GM18858 (cell line): ENCODE measurements around the gene NR2F1.

ENCODE experiments used
- ATAC-seq: cut with Tn5 transposase; IDR thresholded peaks from one replicate; pipeline ENCODE4 v1.9.1; 2021; ENCODE audit not compliant: unreplicated experiment

The NR2F1 gene

DNA sequence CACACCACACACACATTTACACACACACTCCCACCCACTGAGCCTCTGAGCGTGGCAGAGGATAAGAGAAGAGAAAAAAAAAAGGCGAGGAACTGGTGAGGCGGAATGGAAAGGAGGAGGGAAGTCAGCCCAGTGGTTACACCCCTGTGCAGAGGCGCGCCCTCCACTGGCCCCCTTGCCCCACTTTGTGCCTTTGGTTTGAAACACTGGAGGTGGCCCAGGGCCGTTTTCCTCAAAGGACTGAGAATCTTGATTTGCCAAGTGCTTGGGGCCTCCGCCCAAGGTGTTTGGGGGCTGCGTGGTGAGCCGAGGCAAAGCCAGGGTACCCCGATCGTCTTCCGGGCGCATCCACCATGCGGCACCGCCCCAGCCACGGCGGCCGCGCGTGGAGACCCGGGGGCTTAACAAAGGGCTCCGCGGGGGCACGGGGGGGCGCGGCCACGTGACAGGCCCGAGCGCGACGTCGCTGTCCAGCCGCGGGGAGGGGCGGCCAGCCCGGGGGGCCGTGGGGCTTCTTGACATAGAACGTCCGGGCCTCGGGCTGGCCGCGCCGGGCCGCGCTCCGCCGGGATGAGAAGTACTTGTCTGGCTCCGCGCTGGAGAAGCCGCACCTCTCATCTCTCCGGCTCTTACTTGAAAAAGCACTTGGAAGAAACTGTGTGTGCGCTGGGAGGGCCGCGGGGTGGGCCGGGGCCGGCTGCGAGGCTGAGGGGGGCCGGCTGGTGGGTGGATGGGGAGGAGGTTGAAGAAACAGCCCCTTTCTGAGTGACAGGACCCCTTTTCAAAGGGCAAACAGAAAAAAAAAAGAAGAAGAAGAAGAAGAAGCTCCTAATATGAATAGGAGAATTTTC is 21.0 kb downstream of the NR2F1 start:
- no peak for ATAC-seq

GRCh38 chr5:93604644-93605515 is 21.9 kb downstream of the NR2F1 start:
- ATAC-seq: no peak

DNA sequence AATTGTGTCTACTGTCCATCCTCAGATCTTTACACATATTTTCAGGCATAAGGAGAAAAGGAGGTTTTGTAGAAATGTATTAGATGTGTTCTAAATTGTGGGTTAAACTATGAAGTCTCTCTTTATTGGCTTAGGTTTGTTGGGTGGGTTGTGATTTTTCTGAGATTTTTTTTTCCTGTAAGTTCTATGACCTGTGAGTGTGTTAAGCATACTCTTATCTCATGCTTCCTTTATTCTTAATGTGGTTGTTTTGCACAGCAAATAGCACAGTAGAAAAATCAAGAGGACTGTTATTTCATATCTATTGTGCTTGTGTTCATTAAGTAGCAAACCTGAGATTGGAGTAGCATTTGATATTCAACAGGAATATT is 23.3 kb downstream of the NR2F1 start:
- no peak for ATAC-seq

- peak; percentile 74 for ATAC-seq
These were observed 24.6 kb downstream of the NR2F1 start for GRCh38 chr5:93607367-93608258.

- ATAC-seq: no peak
These were observed 25.8 kb downstream of the NR2F1 start for GRCh38 chr5:93608855-93609254.

- no peak for ATAC-seq
These were observed 26.7 kb downstream of the NR2F1 start for GRCh38 chr5:93609762-93610161.

DNA sequence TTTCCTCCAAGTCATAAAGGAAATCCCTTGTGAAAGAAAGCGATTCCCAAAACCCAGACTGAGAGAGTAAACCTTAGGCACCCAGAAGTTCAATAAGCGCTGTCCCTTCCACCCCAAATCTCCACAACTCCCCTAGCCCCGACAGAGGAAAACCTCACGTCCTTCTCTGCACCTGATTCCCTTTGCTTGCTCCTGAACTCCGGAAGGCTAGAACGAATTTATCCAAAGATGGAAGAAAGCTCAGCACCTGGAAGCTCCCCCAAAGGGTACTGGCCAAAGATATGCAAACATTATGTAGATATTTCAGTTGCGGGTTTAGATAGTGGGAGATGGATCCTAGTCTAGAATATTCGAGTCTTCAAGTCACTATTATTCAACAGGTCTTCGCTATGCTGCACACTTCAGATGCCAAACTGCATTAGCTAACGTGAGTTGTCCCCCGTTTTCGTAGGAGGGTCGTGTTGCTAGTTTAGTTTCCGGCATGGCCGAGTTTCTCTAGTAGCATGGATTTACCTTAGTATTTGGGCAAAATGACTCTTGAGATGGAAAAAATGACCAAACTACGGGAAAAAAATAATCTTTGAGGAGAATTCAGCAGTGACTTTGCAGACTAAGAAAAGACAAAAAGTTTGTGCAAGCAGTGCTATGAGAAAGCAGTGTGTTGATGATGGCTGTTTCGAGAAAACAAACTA is 27.7 kb downstream of the NR2F1 start:
- ATAC-seq: no peak

DNA sequence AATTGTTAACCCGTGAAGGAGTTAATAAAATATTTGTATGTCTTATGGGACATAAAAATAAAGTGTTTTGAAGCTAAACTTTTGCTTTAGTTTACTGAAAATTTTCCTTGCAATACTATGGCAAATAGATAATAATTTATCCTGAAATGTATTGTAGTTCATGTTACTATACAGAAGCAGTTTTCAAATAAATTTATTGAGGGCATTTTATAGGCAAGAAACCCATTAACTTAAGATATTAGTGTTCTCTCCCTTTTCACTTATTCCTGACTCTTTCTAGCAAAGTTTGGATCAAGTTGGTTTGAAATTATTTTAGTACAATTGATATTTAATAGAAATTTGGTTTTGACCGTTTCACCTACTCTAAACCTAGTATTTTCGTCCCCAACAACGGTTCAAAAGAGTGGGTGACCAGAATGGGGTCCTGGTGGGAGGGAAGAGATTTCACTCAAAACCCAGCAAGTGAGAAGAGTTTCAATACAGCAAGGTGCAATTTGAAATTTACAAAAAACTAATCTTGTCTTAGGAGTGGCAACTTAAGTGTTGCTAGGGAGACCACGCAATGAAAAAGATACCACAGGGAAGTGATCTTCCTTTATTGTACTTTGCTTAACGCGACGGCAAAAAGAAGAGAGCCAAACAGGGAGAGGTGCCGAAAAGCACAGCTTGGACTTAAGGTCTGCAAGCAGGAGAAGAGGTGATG is 28.4 kb downstream of the NR2F1 start:
- ATAC-seq: no peak

GRCh38 chr5:93611976-93612854 is 29.2 kb downstream of the NR2F1 start:
- no peak for ATAC-seq

DNA sequence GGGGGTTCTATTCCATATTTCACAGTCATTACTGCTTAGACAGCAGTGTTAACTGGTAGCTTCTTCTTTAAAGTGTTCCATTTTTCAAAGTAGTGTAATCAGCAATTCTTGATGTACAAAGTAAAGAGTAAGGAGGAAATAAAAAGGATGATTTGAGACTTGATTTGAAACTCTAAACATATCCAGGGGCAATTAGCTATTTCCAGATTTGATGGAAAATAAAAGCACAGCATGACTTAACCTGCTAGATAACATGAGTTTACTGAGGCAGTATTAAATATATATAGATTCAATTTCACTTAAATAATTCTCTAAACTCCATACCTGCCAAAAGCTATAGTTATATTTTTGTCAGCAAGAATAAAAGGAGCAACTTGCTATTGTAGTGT is 29.8 kb downstream of the NR2F1 start:
- no peak for ATAC-seq

DNA sequence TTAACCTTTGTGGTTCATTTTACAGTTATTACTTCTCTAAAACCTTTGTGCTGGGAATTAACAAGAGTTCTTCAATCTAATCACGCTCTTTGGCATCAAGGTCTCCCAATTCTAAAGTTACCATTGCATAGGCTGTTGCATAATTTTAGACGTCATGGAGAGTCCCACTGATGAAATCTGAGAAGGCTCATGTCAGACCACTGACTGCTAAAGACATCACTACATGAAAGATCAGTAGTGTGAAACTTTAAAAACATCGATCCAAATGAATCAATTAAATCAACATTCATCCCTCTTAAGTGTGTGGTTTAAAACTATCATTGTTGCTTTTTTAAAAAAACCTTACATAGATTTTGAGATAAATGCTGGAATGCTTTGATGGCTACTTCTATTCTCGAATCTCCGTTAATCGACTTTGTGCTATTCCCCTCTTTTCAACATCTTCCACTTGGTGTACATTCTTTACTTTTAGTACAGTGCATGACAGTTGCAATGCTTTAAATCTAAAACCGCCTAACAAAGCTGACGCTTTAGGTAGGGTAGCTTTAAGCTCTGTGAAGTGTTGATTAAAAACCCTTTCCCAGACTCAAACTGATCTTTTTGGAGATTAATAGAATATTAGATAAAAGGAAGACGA is 33.6 kb downstream of the NR2F1 start:
- ATAC-seq: no peak

DNA sequence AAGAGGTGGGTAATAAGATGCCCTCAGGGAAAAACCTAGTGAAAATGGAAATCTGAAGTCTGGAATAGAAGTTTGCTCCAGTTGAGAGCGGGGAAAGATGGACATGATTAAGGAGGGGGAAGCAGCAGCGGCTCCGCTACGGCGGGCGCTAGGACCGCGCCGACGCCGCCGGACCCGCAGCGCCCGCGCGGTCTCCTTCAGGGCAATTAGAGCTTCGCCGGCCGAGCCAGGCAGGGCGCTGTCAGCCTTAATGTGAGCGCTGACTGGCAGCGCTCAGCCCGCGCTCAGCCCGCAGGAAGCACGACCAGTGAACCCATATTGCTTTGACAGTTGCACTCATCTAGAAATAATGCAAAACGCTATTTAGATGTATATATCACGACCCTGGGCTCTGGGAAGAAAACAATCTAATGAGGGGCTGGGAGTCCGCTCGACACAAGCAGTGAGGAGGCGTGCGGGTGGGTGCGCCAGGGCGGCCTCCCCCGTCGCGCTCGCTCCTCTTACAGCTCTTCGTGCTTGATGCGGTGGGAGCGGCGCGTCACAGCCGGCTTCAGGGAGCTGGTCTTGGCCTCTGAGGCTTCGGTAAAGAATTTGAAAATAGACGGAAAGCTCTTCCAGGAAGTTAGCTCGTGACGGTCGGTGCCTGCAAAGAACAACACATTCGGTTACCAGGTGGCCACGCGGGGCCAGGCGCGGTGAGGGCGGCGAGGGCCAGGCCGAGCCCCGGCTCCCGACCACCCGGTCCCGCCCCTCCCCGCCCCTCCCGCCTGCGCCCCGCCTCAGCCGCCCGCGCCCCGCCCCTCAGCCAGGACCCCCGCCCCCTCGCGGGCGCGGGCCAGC is 37.7 kb downstream of the NR2F1 start:
- peak; percentile 97 for ATAC-seq

DNA sequence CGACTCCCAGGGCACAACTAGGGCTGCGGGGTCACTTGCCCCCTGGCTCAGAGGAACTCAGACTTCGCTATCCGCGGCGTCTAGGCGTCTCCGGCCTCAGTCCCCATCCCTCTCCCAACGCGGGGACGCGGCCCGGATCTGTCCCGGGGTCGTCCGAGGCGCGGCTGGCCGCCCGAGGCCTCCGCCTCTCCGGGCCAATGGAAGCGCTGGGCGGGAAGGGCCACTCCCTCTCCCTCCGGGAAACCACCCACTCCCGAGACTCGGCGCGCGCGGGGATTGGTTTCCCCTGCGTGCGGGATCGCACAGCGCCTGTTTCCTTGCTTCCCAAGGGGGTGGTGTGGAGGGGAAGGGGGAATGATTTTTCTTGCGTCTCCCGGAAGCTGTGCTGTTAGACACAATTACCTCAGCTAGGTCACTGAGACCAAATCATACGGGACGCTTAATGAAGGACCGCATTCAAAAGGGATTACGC is 38.3 kb downstream of the NR2F1 start:
- no peak for ATAC-seq

DNA sequence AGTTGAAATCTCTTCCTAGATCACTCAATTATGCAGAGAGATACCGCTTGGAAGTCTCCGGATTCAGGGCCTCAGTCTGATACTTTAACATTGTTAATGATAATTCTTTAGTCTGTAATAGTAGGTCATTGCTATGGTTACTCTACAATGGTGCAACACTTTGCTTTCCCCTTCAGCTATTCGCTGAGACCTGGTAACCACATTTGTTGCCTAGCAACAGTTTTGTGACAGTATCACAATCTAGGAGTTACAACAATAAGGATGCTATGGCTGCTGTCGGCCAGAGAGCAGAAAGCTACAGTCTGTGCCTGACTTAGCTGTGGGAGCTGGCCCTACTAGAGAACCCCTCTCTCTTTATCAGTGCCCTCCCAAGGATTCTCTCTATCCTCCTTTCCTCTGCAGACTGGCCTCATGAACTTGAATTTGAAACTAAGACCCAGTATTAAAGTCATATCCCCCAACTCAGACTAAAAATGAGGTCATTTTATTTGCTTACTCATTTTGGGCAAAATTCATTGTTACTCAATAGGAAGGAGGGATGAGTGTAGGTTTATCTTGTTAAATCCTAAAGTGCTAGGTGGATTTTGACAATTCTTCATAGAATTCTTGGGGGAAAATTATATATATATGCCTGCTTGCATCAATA is 39.3 kb downstream of the NR2F1 start:
- no peak for ATAC-seq

DNA sequence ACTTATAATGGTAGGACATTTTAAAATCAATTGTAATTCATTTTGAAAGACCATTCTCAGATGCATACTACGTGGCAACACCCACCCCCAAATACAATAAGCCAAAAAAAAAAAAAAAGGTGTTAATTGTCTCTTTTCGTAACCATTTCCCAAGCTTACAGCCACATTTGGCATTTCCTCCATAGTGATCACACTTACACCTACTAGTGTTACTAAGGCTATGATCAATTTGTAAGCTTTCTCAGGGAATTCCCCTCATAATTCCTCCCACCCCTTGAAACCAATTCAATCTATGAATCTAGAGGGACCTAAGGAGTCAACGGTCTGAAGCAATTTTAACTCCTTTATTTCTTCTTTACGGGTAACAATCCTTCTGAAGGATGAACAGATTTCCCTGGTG is 40.1 kb downstream of the NR2F1 start:
- ATAC-seq: no peak

DNA sequence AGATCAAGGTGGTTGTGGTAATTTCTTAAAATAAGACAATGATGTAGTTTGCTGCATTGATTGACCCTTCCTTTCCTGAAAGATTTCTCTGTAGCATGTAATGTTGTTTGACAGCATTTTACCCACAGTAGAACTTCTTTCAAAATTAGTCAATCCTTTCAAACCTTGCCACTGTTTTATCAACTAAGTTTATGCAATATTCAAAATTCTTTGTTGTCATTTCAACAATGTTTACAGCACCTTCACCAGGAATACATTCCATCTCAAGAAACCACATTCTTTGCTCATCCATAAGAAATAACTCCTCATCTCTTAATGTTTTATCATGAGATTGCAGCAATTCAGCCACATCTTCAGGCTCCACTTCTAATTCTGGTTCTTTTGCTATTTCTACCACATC is 43.8 kb downstream of the NR2F1 start:
- no peak for ATAC-seq

DNA sequence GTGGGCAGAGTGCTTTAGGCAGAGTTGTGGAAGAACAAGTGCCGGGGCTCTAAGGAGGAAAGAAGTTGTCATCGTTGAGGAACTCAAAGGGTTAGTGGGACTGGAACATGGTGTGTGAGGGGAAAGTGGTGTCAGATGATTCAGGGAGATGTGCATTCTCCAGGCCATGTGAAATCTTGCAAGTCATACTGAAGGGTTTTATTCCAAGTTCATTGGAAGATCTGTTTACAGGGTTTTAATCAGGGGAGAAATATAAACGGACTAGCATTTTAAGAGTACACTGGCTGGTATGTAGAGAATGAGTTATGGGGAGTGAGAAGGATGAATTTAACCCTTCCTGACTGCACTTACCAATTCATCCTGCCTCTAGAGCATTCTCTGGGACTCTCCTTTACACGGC is 49.3 kb downstream of the NR2F1 start:
- no peak for ATAC-seq
